ENCODE data around the gene PALS2.

Gene PALS2

GRCh38 chr7:24587853-24588252 lies 14.6 kb downstream of the PALS2 start:
- DNase-seq (ENCODE audit: low spot score) = no peak

- DNase-seq (ENCODE audit: low spot score) = no peak
These were observed 17.9 kb downstream of the PALS2 start for GRCh38 chr7:24591152-24591551.

- no peak for DNase-seq (ENCODE audit: low spot score)
These were observed 22.6 kb downstream of the PALS2 start for GRCh38 chr7:24595671-24596418.

DNA sequence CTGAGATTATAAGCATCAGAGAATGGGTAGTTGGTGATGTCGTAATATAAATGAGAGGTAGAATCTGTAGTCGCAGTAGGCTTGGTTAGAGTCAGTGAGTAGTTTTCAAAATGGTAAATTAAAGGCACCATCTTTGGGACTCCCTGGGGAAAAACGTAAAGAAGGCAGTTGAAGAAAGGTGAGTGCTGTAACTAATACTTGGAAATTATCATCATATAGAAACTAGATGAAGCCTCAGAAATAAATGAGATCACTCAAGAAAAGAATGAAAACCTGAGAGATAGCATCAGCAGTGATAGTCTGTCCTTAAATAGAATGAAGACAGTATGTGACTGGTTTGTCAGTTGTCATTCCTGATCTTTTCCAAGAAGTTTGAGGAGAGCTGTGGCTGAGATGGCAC lies 23.8 kb downstream of the PALS2 start:
- no peak for DNase-seq (ENCODE audit: low spot score)

GRCh38 chr7:24601600-24601999 lies 28.3 kb downstream of the PALS2 start:
- DNase-seq (ENCODE audit: low spot score) = no peak

GRCh38 chr7:24602860-24603456 lies 29.7 kb downstream of the PALS2 start:
- no peak for DNase-seq (ENCODE audit: low spot score)

DNA sequence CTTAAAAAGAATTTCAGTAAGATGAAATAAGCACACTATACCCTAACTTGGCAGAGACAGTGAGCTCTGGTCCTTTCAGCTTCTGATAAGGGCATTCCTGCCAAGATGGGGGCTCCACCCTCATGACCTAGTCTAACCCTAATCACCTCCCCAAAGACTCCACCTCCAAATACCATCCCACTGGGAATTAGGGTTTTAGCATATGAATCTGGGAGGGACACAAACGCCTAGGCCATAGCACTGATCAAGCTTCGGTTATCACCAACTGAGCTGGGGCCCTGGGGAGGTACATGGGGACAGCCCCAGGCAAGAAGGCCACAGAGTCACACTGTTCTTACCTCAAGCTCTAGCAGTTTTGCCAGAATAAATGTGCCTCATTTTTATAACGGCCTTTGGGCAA lies 31.4 kb downstream of the PALS2 start:
- no peak for DNase-seq (ENCODE audit: low spot score)

DNA sequence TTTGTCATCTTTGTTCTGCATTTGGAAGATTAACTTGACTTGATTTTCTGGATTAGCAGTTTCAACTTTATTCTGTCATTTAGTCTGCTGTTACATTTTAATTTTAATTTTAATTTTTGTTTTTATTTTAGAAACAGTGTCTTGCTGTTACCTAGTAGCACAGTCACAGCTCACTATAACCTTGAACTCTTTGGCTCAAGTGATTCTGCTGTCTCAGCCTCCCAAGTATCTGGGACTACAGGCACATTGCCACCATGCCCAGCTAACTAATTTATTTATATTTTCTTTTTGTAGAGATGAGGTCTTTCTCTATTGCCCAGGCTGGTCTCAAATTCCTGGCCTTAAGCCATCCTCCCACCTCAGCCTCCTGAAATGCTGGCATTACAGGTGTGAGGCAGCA lies 35.3 kb downstream of the PALS2 start:
- no peak for DNase-seq (ENCODE audit: low spot score)

- no peak for DNase-seq (ENCODE audit: low spot score)
These were observed 35.8 kb downstream of the PALS2 start for GRCh38 chr7:24609059-24609458.

GRCh38 chr7:24609570-24609969 lies 36.3 kb downstream of the PALS2 start:
- no peak for DNase-seq (ENCODE audit: low spot score)

DNA sequence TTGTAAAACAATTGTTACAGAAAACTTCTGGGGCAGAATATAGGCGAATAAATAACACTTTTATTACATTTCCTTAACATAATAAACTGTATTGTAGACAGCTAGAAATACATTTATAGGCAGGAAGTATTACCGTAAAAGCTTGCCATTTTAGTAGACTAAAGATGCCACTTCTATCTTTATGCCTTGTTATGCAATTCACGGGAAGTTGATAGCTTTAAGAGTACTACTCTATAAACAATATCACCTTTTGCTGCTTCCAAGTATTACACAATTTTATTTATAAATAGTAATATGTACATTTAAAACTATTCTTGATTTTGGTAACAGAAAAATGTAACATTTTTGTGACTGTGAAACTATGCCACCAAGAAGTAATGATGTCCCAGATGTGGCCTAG lies 37.9 kb downstream of the PALS2 start:
- DNase-seq (ENCODE audit: low spot score) = no peak

DNA sequence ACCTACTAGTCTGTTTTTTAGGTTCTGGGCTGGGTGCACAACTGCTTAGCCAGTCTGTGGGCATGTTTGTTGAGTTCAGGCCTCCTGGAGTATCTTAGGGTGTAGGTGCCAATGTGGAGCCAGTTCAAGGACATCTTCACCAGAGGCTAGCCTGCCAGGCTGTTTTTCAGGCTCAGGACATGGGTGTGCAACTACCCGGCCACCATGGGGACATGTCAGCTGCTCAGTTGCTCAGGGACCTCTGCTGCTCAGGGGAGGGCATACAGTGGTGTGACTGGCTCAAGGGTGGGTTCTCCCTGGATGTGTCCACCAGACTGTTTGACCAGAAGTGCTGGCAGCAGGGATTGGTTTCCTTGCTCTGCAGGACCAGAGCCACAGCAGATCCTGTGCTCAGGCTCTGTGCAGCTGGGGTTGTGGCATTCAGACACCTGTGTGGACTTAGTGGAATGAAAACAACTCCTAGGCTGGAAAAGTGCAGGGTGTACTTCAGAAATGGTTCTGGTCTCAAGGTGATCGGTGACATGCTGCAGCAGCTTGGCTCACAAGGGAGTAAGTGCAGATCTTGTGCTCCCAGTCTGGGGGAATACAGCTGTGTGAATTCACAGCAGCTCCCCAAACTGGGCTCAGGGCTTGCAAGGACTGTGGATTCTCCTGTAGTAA lies 44.8 kb downstream of the PALS2 start:
- no peak for DNase-seq (ENCODE audit: low spot score)

GRCh38 chr7:24619978-24620377 lies 46.7 kb downstream of the PALS2 start:
- DNase-seq (ENCODE audit: low spot score) = no peak

- no peak for DNase-seq (ENCODE audit: low spot score)
These were observed 49.5 kb downstream of the PALS2 start for GRCh38 chr7:24622646-24623182.

Measured in ecto neural progenitor cell (in vitro differentiated cells).